Fibroblast of lung (primary cell): ENCODE measurements around the gene RBMX.
"Not testable (repeated sequence)": the region's sequence is repeated elsewhere in the genome, so short reads cannot be mapped to it uniquely, and the experiment has no call there.

Experiments used
- CTCF ChIP-seq, 2 donors: IDR thresholded peaks in 1 of 2; conservative IDR thresholded peaks in 1 of 2; 1 replicate in 1 of 2; 2 replicates in 1 of 2; pipeline ENCODE4 v1.5.1; 2011 to 2012; ENCODE audit warnings: low read length in 2 of 2, control low read depth in 1 of 2, inconsistent platforms in 1 of 2, low read depth in 1 of 2, mild to moderate bottlenecking in 1 of 2
- EZH2 ChIP-seq: IDR thresholded peaks from 2 replicates; pipeline ENCODE4 v1.5.1; 2012; ENCODE audit warnings: low read length, control low read depth, mild to moderate bottlenecking; ENCODE audit errors: missing control alignments

- TF ChIP-seq CTCF (conservative IDR thresholded peaks at IDR 0.05 in 1 of 2, IDR thresholded peaks at IDR 0.05 in 1 of 2; ENCODE audit: low read depth in 1 of 2, low read length in 2 of 2); EZH2: not testable (repeated sequence)
Observed at GRCh38 chrX:136873210-136873609, 7.3 kb downstream of the RBMX start.
